GM18861 (cell line): ENCODE results near the gene NDUFAF8.

Experiments used
- ATAC-seq: cut with Tn5 transposase; IDR thresholded peaks from one replicate; pipeline ENCODE4 v1.9.1; 2021; ENCODE audit not compliant: unreplicated experiment

NDUFAF8 gene

DNA sequence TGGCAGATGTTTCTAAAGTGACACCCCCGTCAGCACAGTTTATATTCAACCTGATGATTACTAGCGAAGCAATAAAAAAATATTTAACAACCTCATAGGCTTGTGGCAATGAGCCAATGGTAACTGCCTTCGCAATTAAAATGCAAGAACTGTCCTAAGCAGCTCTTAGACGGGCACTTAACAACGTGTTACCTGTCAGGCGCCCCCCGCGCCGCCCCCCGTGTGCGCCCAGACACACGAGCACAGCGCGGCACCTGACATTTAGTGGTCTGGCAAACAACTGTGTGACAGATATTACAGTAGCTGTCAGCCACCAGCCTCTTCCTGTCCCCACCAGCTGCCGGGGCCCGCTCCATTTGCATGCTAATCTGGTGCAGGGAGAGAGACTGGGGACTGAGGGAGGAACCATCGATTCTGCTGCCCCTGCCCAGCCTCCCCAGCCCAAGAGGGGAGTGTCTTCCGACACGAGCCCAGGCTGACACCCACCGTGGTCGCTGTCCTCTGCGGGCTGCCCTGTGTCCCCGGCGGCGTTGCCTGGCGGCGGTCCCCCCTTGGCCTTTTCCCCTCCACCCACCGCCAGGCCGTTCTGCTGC, 12.7 kb downstream of the NDUFAF8 start:
- ATAC-seq: no peak

DNA sequence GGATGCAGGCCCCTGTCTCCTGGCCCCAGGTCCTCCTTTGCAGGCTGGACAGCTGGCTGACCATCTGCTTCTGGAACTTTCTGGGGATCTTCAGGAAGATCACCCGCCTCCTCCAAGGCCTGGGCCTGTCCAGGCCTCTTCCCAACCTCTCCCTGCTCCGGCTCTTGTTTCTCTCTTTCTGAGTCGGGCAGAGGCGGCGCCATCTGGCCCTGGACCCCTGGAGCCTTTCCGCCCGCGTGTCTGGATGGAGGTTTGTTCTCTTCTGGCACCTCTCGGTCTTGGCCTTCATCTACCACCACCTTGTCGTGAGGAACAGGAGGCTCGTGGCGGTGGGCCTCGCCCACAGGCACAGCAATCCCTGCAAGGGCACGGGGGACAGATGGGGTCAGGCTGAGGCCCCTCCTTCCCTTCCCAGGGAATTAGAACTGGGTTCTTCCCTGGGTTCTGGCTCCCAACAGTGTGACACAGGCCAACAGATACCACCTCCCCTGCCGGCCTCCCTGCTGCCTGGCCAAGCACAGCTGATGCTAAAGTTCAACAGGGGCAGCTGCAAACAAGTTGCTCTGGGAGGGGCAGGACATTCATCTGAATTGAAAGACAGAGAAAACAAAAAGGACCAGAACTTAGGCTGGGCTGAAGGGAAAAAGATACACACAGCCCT, 13.3 kb downstream of the NDUFAF8 start:
- ATAC-seq: no peak

DNA sequence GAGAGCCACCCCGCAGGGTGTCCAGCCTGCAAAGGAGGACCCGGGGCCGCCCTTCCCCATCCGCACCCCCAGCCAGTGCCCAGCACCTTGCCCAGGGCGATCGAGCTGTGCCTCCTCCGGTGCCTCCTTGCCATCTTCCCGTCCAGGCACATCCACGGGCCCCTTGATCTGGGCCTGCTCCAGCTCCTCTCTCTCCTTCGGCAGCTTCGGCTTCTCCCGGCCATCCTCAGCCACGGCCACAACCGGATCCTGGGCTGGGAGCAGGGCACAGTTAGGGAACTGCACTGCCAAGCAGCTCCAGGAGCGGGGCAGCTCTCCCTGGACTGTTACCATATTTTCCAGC, 13.8 kb downstream of the NDUFAF8 start:
- no peak for ATAC-seq

DNA sequence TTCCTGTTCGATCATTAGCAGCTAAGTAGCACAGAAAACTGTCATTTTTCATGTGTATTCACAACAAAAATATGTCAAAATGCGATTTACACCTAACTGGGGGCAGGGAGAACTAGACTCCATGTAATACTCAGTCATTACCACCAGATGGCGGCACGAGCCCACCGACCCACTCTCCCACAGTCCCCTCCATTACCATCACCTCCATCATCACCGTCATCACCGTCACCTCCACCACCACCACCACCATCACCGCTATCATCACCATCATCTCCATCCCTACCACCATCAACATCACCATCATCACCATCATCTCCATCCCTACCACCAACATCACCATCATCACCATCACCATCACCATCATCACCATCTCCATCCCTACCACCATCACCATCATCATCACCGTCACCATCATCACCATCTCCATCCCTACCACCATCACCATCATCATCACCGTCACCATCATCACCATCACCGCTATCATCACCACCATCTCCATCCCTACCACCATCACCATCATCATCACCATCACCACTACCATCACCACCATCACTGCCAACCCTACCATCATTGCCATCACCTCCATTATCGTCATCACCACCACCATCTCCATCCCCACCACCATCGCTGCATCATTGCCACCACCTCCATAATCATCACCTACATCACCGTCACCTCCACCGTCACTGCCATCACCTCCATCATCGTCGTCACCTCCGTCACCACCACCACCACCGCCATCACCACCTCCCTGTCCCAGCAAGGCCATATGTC, 14.4 kb downstream of the NDUFAF8 start:
- ATAC-seq: no peak

GRCh38 chr17:81254955-81255717, 16.0 kb downstream of the NDUFAF8 start:
- no peak for ATAC-seq

- no peak for ATAC-seq
Observed at GRCh38 chr17:81256616-81257015, 17.5 kb downstream of the NDUFAF8 start.

- ATAC-seq: no peak
Observed at GRCh38 chr17:81257533-81257932, 18.4 kb downstream of the NDUFAF8 start.

DNA sequence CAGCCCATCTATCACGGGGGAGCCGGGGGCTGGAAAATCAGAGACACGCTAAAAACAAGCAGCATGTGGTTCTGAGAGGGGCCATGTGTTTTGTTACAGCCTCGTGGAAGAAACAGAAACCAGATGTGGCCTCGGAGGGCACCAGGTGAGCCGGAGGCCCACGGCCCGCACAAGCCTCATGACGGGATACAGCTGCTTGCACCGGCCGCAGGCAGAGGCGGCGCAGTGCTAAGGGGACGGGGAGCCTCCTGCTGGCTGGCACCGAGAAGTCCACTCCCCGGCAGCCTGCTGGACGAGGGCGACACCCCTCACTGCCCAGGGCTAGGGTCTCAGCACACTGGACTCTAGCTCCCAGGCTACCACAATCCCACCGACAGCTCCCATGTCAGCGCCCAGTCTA, 19.2 kb downstream of the NDUFAF8 start:
- no peak for ATAC-seq

- no peak for ATAC-seq
Observed at GRCh38 chr17:81259058-81259605, 20.0 kb downstream of the NDUFAF8 start.

DNA sequence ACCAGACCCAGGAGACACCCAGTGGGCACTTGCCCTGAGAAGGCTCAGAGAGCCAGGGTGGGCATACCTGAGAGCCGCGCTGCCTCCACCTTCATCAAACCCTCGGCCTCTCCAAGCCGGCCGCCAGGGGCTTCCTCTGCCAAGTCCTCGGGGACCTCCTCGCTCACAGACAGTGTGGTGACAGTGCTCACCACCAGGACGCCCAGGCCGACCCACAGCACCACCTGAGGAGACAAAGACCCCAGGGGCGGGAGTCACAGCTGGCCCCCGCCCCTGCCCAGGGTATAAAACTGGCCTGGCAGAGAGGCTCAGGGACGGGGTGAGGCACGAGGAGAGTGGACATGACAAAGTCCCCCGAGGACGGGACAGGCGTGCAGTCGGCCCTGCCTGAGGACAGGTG, 21.1 kb downstream of the NDUFAF8 start:
- ATAC-seq: no peak

GRCh38 chr17:81260641-81261040, 21.5 kb downstream of the NDUFAF8 start:
- no peak for ATAC-seq

DNA sequence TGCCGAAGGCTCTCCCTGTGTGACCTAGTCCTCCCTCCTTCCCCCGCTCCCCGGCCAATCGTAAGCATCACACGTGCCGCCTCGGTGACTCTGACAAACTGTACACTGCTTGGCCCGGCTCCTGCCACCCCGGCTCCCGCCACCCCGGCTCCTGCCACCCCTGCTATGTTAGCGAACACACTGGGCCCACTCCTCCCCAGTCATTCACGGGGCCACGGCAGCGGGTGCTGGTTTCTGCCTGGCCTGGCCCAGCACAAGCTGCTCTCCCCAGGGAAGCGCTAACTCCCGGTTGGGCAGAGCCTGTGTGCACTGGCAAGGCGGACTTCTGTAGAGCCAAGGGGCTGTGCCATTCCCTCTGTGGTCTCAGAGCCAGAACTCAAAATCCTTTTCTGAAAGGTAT, 22.0 kb downstream of the NDUFAF8 start:
- ATAC-seq: no peak

- no peak for ATAC-seq
Observed at GRCh38 chr17:81261582-81262336, 22.6 kb downstream of the NDUFAF8 start.

DNA sequence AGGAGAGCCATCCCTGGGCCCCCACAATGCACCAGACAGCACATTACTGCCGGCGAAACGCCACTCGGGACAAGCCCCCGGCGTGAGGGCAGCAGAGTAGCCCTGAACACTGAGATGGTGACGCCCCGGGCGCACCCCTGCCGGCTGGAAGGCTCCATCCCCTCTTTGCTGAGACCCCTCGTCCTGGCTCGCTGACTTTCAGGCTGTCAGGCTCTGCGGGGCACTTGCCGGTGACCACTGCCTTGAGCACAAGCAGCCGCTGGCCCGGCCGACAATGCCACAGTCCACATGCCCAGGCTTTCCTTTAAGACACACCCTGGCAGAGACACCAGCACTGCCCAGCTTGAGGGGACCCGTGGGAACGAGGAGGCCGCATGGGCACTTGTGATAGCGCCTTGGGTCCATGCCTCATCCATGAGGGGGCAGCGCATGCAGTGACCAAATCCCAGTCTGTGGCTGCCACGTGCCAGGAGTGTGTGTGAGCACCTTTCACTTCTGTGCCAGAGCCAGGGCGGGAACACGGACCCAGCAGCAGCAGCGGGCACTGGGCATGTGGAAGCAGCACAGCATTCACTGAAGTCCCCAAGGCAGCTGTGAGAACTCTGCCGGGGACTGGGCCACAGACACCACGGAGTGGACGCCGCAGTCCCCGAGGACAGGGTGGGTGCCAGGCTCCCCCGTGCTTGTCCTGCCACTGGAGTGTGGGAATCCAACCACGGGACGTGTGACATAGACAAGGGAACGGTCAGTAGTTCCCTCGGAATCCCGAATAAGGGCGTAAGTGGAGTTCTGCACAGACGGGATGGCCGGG, 24.5 kb downstream of the NDUFAF8 start:
- ATAC-seq: no peak

- ATAC-seq: no peak
Observed at GRCh38 chr17:81264640-81265039, 25.5 kb downstream of the NDUFAF8 start.

DNA sequence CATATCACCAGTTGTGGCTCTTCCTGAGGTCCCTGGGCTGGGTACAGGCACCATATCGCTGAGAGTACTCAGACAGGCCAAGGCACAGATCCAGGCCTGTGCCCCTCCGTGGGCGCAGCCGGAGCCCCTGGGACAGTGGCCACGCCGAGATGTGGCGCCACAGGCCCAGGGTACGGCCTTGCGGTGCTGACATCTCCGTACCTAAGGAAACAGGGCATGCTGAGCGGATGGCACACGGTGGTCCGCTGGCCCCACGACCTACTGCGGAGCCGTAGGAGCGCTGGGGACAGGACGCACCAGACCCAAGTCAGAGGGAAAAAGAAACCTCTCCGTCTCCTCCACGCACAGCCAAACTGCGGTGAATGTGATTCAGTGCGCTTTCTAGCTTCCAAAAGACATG, 26.5 kb downstream of the NDUFAF8 start:
- no peak for ATAC-seq

- no peak for ATAC-seq
Observed at GRCh38 chr17:81267390-81268067, 28.4 kb downstream of the NDUFAF8 start.

DNA sequence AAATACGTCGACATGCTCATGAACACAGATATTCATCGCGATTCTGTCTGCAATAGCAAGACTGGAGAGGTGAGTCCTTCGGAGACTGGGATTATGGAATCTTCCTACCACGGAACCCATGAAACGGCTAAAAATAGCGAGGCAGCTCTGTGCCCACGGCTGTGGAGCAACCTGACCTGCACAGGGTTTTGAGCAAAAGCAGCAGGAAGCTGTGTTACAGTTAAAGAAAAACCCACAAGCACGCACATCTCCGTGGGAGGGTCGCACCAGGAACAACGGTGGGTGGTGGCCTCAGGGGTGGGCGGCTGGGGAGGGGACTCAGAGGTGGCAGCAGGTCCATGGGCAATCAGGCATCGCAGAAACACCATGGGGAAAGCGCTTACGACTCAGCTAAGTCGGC, 31.2 kb downstream of the NDUFAF8 start:
- no peak for ATAC-seq

GRCh38 chr17:81271226-81271625, 32.1 kb downstream of the NDUFAF8 start:
- no peak for ATAC-seq
